Measurements from ENCODE around the gene PRSS38.

PRSS38 gene

DNA sequence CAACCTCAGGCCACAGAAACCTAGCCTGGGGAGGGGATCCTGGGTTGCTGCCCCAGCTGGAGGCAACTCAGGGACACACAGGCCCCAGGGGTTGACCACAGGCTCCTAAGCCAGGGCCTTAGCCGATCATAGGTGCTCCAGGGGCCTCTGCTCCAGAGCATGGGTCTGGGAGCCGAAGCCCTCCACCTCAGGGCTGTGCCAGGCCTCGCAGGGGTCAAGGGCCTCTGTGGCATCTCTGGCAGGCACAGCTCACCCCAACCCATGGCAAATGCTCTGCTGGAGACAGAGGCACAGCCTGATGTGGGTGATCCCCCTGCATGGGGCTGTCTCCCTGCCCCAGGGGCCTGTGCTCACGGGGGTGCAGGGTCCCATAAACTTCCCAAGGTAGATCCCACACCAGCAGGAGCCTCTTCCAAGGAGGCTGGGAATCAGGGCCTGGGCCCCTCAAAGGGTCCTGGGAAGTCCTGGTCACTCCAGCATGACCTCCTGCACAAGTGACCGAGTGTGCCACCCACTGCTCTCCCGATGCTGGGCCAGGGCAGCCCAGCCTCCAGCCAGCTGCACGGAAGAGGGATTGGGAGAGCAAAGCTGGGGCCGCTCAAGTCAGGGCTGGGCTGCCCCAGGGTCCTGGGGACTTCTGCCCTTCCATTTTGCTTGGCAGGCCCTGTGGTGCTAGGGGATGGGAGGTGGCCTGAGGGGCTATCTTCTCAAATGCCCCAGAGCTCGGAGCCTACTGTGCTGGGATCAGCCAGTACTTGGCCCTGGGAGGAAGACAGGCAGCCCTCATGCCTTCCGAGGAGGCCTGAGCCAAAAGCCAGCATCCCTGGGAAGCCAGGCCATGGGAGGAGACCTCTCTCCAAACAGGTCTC is 22.2 kb upstream of the PRSS38 start:
- peak; percentile 9 for DNase-seq (ENCODE audit: low spot score)

GRCh38 chr1:227793948-227794816 is 21.3 kb upstream of the PRSS38 start:
- peak; percentile 79 for DNase-seq (ENCODE audit: low spot score)

DNA sequence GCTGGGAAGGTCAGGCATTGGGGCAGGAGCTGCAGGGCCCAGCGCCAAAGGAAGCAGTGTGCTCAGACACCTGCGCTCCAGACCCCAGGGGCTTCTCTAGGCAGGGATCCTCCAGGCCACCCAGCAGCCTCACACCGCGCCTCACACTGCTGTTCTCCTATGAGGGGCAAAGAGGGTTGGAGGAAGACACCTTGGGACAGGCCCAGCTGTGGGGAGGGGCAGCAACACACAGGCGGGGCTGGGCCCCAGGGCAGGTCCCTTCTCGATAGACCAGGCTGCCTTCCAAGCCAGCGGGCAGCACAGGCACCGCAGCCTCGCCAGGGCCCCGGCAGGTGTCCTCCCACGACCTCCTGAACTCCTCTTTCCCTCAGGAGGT is 20.7 kb upstream of the PRSS38 start:
- DNase-seq (ENCODE audit: low spot score), result peak; percentile 14

GRCh38 chr1:227795732-227796131 is 19.7 kb upstream of the PRSS38 start:
- DNase-seq (ENCODE audit: low spot score), result no peak

DNA sequence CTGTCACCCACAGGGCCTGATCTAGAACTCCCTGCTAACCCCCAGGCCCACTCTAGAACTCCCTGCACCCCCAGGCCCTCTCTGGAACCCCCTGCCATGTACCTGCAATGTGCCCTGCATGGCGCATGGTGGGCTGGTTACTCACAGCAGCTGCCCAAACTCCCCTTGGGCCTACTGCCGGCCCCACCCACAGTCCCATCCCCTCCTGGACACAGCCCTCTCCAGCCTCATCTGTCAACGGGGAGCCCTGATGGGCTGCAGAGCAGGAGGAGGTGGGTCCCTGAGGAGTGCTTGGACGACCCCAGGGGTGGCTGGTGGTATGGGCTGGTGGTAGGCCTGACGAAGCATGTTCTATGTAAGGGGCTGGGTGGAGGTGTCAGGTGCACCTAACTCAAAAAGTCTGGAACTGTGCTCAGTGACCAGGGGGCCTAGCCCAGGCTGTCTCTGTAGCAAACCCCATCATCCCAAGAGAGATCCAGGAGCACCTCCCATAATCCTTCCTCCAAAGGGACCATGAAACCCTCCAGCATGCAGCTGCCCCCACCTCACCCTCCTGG is 19.0 kb upstream of the PRSS38 start:
- no peak for DNase-seq (ENCODE audit: low spot score)

DNA sequence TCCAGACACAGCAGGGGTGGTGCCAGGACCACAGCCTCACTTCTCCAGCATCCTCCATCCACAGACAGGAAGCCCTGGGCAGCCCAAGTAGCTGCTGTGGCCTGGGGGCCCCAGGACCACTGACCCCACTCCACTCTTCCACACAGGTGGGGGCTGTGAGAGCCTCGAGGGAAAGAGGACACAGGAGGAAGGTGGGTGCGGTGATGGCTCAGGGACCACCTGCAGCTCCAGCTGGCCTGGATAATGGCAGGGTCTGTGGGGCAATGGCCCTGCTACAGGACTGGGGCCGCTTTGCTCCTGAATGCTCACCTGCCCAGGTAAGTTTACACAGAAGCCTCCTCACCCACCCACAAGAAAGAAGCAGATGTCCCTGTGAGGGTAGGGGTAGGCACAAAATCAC is 18.3 kb upstream of the PRSS38 start:
- no peak for DNase-seq (ENCODE audit: low spot score)

- no peak for DNase-seq (ENCODE audit: low spot score)
These were observed 17.9 kb upstream of the PRSS38 start for GRCh38 chr1:227797625-227798024.

- no peak for DNase-seq (ENCODE audit: low spot score)
These were observed 17.2 kb upstream of the PRSS38 start for GRCh38 chr1:227798078-227798802.

DNA sequence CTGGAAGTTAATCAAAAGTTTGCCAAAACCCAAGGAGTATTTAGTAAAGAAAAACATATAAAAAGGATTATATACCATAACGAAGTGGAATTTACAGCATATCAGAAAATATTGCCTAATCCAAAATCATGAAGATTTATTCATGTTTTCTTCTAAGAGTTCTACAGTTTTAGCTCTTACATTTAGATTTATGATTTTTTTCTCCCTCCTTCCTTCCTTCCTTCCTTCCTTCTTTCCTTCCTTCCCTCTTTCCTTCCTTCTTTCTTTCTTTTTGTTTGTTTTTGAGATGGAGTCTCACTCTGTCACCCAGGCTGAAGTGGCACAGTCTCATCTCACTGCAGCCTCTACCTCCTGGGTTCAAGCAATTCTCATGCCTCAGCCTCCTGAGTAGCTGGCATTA is 15.7 kb upstream of the PRSS38 start:
- DNase-seq (ENCODE audit: low spot score), result no peak

- DNase-seq (ENCODE audit: low spot score), result no peak
These were observed 11.5 kb upstream of the PRSS38 start for GRCh38 chr1:227803933-227804332.

- no peak for DNase-seq (ENCODE audit: low spot score)
These were observed 9.8 kb upstream of the PRSS38 start for GRCh38 chr1:227805606-227806197.

DNA sequence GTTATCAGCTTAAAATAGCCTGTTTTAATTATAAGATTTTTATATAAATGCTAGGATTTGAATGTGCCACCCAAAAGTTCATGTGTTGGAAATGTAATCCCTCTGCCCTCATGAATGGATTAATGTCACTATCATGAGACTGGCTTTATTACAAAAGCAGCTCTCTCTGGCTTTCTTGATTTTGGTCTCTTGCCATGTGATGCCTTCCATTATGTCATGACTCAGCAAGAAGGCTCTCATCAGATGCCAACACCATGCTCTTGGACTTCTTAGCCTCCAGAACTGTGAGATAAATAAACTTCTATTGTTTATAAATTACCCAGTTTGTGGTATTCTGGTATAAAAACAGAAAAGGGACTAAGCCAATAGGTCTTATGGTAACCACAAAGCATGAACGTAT is 6.9 kb upstream of the PRSS38 start:
- no peak for DNase-seq (ENCODE audit: low spot score)

GRCh38 chr1:227809026-227809425 is 6.4 kb upstream of the PRSS38 start:
- no peak for DNase-seq (ENCODE audit: low spot score)

DNA sequence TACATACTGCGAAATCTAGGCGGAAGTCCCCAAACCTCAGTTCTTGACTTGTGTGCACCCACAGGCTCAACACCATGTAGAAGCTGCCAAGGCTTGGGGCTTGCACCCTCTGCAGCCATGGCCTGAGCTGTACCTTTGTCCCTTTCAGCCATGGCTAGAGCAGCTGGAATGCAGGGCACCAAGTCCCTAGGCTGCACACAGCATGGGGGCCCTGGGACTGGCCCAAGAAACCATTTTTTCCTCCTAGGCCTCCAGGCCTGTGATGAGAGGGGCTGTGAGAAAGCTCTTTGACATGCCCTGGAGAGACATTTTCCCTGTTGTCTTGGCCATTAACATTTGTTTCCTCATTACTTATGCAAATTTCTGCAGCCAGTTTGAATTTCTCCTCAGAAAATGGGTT is 1.5 kb upstream of the PRSS38 start:
- no peak for DNase-seq (ENCODE audit: low spot score)

DNA sequence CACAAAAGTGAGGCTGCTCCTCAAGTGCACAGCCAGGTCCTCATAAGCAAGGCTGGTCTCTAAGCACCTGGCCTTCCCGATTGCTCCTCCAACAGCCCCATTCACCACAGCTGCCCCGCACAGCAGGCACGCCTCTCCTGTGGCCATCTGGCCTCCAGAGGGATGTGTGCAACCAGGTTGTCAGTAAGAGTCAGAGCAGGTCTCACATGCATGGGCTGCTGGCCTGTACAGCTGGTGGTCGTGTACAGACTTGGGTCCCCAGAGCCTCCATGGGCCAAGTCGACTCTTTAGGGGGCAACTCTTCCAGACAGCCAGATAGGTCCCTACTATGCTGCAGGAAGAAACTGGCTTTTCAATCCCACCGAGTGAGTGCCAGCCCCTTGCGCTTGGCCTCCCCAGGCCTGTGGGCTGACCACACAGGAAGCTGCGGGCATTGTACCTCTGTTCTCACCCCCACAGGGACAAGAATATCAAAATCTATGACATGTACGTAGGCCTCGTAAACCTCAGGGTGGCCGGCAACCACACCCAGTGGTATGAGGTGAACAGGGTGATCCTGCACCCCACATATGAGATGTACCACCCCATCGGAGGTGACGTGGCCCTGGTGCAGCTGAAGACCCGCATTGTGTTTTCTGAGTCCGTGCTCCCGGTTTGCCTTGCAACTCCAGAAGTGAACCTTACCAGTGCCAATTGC is 1.4 kb downstream of the PRSS38 start:
- peak; percentile 23 for DNase-seq (ENCODE audit: low spot score)

GRCh38 chr1:227823537-227823936 is 8.1 kb downstream of the PRSS38 start:
- DNase-seq (ENCODE audit: low spot score), result no peak

DNA sequence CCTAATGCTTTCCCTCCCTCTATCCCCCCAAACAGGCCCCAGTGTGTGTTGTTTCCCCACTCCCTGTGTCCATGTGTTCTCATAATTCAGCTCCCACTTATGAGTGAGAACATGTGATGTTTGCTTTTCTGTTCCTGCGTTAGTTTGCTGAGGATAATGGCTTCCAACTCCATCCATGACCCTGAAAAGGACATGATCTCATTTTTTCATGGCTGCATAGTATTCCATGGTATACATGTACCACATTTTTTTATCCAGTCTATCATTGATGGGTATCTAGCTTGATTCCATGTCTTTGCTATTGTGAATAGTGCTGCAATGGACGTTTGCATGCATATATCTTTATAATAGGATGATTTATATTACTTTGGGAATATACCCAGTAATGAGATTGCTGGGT is 8.7 kb downstream of the PRSS38 start:
- no peak for DNase-seq (ENCODE audit: low spot score)

DNA sequence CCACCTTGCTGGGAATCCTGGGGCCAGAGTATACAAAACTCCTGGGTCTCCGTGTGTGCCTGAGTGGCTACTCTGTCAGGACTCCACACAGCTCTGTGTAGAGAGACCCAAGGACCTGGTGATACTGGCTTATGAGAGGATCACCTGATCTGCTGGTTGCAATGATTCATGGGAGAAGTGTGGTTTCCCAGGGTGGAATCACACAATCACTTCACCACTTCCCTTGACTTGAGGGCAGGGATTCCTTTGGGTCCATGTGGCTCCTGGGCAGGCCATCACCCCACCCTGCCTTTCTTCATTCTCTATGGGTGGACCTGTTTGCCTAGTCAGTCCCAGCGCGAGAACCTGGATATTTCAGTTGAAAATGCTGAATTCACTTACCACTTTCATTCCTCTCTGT is 13.3 kb downstream of the PRSS38 start:
- no peak for DNase-seq (ENCODE audit: low spot score)

DNA sequence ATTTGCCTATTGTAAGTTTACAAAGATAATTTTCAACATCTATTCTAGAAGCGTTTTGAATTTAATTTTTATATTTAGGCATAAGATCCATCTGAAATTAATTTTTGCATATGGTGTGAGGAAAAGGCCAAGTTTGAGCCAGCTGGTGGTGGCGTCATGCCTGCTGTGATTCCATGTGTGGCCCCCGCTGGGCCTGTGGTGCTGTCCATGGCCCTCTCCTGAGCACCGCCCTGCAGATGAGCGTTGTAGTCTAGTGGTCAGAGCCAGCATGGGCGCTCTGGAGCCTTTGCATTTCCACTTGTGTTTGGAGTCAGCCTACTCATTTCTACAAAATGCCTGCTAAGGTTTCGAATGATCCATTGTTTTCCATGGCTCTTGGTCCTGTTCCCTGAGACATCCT is 22.7 kb downstream of the PRSS38 start:
- no peak for DNase-seq (ENCODE audit: low spot score)

DNA sequence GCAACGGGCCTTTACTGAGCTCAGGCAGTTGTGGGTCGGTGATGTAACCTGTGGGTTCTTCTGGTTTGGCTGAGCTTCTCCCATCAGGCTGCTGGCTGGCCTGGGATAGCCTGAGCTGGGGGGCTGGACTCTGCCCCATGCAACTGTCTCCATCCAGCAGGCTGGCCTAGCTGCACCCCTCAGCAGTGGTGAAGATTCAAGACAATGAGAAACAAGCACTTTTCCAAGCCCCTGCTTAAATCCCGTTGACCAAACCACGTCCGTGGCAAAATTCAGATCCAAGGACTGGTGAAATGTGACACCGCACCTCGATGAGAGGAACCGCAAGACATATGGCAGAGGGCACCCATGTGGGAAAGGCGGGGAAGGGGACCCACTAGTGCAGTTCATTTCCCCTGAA is 25.6 kb downstream of the PRSS38 start:
- no peak for DNase-seq (ENCODE audit: low spot score)
